ENCODE data around the gene PNPLA6. TPM values are rescaled to one million over a fixed set of nuclear protein-coding genes. Genes with fewer than 3 reads are reported as not detected.

PNPLA6 gene
- total and polyA plus RNA-seq, 2 of the 4 experiments (the other 2 are of a cell fraction) = 17.9 to 52.7 TPM

DNA sequence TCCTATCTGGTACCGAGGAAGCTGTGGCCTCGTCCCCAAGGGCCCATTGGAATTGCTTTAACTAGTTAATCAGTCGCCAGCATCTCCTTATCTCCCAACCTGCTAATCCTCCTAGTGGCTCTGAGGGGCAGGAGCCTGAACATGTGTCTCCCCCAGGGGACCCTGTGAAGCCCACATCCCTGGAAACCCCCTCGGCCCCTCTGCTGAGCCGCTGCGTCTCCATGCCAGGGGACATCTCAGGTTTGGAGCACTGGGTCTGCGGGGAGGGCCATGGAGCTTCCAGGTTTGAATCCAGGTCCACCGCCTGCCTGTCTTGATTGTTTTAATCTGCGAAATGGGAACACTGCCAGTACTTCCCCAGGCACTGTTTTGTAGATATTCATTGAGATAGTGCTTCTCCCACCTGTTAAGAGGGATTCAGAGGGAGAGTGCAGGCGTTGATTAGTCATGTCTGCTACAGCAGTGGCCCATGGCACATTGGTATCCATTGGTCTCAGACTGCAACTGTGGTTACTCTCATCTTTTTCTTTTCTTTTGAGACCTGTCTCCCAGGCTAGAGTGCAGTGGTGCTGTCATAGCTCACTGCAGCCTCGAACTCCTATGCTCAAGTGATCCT, 6.4 kb downstream of the PNPLA6 start:
- no peak; the same call in 1 of the 2 replicates for ATAC-seq (ENCODE audit: low read depth)
- Histone ChIP-seq H3K18ac (ENCODE audit: low read depth, low read length) (no peak overlapping the region), H3K4me2 (ENCODE audit: low read depth, low read length) (no peak overlapping the region), H3K27ac (ENCODE audit: insufficient read depth, low read length) (no peak overlapping the region), H4K8ac (ENCODE audit: low read depth in 2 of 2, low read length in 2 of 2) (no peak overlapping the region), H3K36me3 (ENCODE audit: control insufficient read depth, insufficient read depth, low read length) (peaks cover 38% of the 10 kb centered on the region), H2AK5ac (ENCODE audit: low read depth, low read length) (no peak overlapping the region), H4K5ac (ENCODE audit: low read depth, low read length) (no peak overlapping the region), H3K9ac (ENCODE audit: low read depth, low read length) (no peak overlapping the region), H3K27me3 (ENCODE audit: control insufficient read depth, insufficient read depth, low read length) (no peaks in the 10 kb centered on the region), H2AFZ (replicated peaks; ENCODE audit: low read length, poor library complexity) (no peak overlapping the region), H3K79me1 (ENCODE audit: low read depth in 1 of 2, low read length in 2 of 2) (0 out of 4 replicates have a peak, but pooled peaks cover 0 to 3% of the 10 kb centered on the region in 2 experiments), H2BK20ac (ENCODE audit: low read depth, low read length) (no peak overlapping the region), H4K20me1 (ENCODE audit: insufficient read depth, low read length) (no peaks in the 10 kb centered on the region), H3K9me1 (ENCODE audit: insufficient read depth, low read length) (no peaks in the 10 kb centered on the region), H2BK120ac (ENCODE audit: low read depth, low read length) (no peak overlapping the region), H3K14ac (replicated peaks; ENCODE audit: low read depth, low read length) (no peak overlapping the region), H3K4ac (ENCODE audit: low read depth, low read length) (no peak overlapping the region), H3K4me3 (ENCODE audit: insufficient read depth, low read depth, low read length) (no peak overlapping the region), H2AK9ac (replicated peaks; ENCODE audit: low read depth, low read length, poor library complexity) (no peak overlapping the region), H2BK15ac (ENCODE audit: low read depth, low read length) (no peak overlapping the region), H3K56ac (ENCODE audit: extremely low read depth, insufficient read depth, low read length) (no peak overlapping the region), H3K23ac (ENCODE audit: low read depth, low read length) (no peak overlapping the region), H3K4me1 (ENCODE audit: control insufficient read depth, insufficient read depth, low read length) (no peaks in the 10 kb centered on the region), H4K91ac (ENCODE audit: insufficient read depth, low read depth, low read length) (no peak overlapping the region), H2BK5ac (ENCODE audit: low read depth, low read length, poor library complexity, severe bottlenecking) (no peak overlapping the region), H3K9me3 (ENCODE audit: control insufficient read depth, insufficient read depth, low read length) (no peaks in the 10 kb centered on the region)
- TF ChIP-seq RFX5 (IDR thresholded peaks at IDR 0.05; ENCODE audit: low read depth, low read length) (no peak), MAFK (IDR thresholded peaks at IDR 0.05; ENCODE audit: low read depth, low read length) (no peak)
- intact Hi-C loops (cut with micrococcal nuclease) = no loop called here
- in situ Hi-C loops (cut with MboI; ENCODE audit: low sequenced_read_pairs) = no loop called here
- POLR2A ChIA-PET (ENCODE audit: unreplicated experiment) = no interaction called here
- dilution Hi-C loops (cut with HindIII; ENCODE audit: low sequenced_read_pairs, unreplicated experiment) = no loop called here
- 100% methylated on average over 2 of the region's 11 CpGs; no CpG with 5 or more reads in 1 of the 2 experiments for WGBS, 2 experiments (ENCODE audit: extremely low coverage in 2 of 2, insufficient read length in 1 of 2)
- CTCF ChIA-PET = no interaction called here
- DNase-seq = no peak
- BruUV-seq (replicated peaks) = no TSS peak
